Muscle of leg (tissue), 11 donors: ENCODE measurements around the gene CCDC158. TPM values are rescaled to one million over a fixed set of nuclear protein-coding genes. Genes with fewer than 3 reads are reported as not detected.
A peak's percentile ranks its signal among the peaks of the same experiment; 100 is the strongest.
"Not testable (repeated sequence)": the region's sequence is repeated elsewhere in the genome, so short reads cannot be mapped to it uniquely, and the experiment has no call there.

Experiments used
- DNase-seq: peaks from one replicate; pipeline ENCODE4 v3.0.0; 2013
- H3K27ac ChIP-seq: one replicate; pipeline ENCODE4 v1.5.1; 2013; ENCODE audit warnings: mild to moderate bottlenecking, low read length, control low read depth
- H3K27me3 ChIP-seq: one replicate; pipeline ENCODE4 v1.6.1; 2013; ENCODE audit warnings: low read length; ENCODE audit not compliant: control insufficient read depth, insufficient read depth
- H3K36me3 ChIP-seq: one replicate; pipeline ENCODE4 v1.6.1; 2013; ENCODE audit warnings: low read length; ENCODE audit not compliant: control insufficient read depth, insufficient read depth
- H3K4me1 ChIP-seq: one replicate; pipeline ENCODE4 v1.6.1; 2013; ENCODE audit warnings: low read length; ENCODE audit not compliant: control insufficient read depth, insufficient read depth
- H3K4me3 ChIP-seq: one replicate; pipeline ENCODE4 v1.5.1; 2013; ENCODE audit warnings: low read length, control low read depth
- H3K9me3 ChIP-seq: replicated peaks from 2 replicates; pipeline ENCODE4 v1.6.1; 2013; ENCODE audit warnings: low read depth, low read length; ENCODE audit not compliant: control insufficient read depth
- WGBS: methylation state at CpG from one replicate; pipeline ENCODE4 v1.1.5; 2013; ENCODE audit warnings: missing lambda C conversion rate; ENCODE audit not compliant: insufficient coverage; 5-methylcytosine and 5-hydroxymethylcytosine counted together
- polyA plus RNA-seq, 8 donors: library from polyadenylated mRNA; unstranded; fragments of 120-200 nt; gene quantifications; one replicate each; pipeline versions ENCODE4 v1.2.1 to v1.2.3, GENCODE V29; 2013; ENCODE audit warnings: inconsistent platforms in 1 of 8, low replicate concordance in 1 of 8; ENCODE audit not compliant: insufficient read length in 8 of 8, insufficient read depth in 1 of 8
- total RNA-seq: library from RNA; stranded (reverse); fragments of 120-200 nt; gene quantifications from one replicate; pipeline ENCODE4 v1.2.4, GENCODE V29; 2013

CCDC158 gene
- total and polyA plus RNA-seq, 9 donors: 0.18 to 1.5 (median 0.64) TPM

- 17% methylated on average over 3 of the region's 9 CpGs for WGBS
- Histone ChIP-seq H3K36me3 (no peaks in the 10 kb centered on the region), H3K27ac (peak within 1 kb of the TSS; percentile 47), H3K4me1 (peaks cover 4% of the 10 kb centered on the region), H3K9me3 (peaks cover 2% of the 10 kb centered on the region), H3K27me3 (no peaks in the 10 kb centered on the region), H3K4me3 (peak within 1 kb of the TSS; percentile 21)
- peak; percentile 35 for DNase-seq
Measured at GRCh38 chr4:76434901-76435527, 14.1 kb upstream of the CCDC158 start, which contains the start of gene SHROOM3. Gene SHROOM3 (plus strand): TSS chr4:76435229. CDS start chr4:76436053, 824 bp downstream.

GRCh38 chr4:76430519-76431388 is 9.8 kb upstream of the CCDC158 start:
- H3K27ac ChIP-seq: no peak overlapping the region
- no peaks in the 10 kb centered on the region for H3K36me3 ChIP-seq
- H3K9me3 ChIP-seq: no peaks in the 10 kb centered on the region
- DNase-seq: peak; percentile 73
- H3K4me3 ChIP-seq: no peak overlapping the region
- H3K4me1 ChIP-seq: peaks cover 2% of the 10 kb centered on the region
- no peaks in the 10 kb centered on the region for H3K27me3 ChIP-seq
- 43% methylated on average over 7 of the region's 15 CpGs for WGBS

GRCh38 chr4:76429636-76430035 is 8.7 kb upstream of the CCDC158 start:
- DNase-seq: peak; percentile 9
- WGBS: no CpG with 5 or more reads among the region's 1 CpG
- Histone ChIP-seq H3K4me1 (peaks cover 2% of the 10 kb centered on the region), H3K27me3 (no peaks in the 10 kb centered on the region), H3K27ac (no peak overlapping the region), H3K36me3 (no peaks in the 10 kb centered on the region), H3K9me3 (no peaks in the 10 kb centered on the region), H3K4me3 (no peak overlapping the region)

GRCh38 chr4:76426272-76426671 is 5.3 kb upstream of the CCDC158 start:
- Histone ChIP-seq H3K4me1 (peaks cover 4% of the 10 kb centered on the region), H3K27ac (no peak overlapping the region), H3K9me3 (no peaks in the 10 kb centered on the region), H3K4me3 (no peak overlapping the region), H3K27me3 (peaks cover 1% of the 10 kb centered on the region), H3K36me3 (no peaks in the 10 kb centered on the region)
- no peak for DNase-seq
- 64% methylated on average over 2 of the region's 2 CpGs for WGBS

GRCh38 chr4:76423159-76423558 is 2.2 kb upstream of the CCDC158 start:
- peaks cover 11% of the 10 kb centered on the region for H3K27me3 ChIP-seq
- H3K36me3 ChIP-seq, DNase-seq, H3K4me3 ChIP-seq, H3K27ac ChIP-seq, H3K9me3 ChIP-seq, H3K4me1 ChIP-seq: not testable (repeated sequence)
- WGBS: 100% methylated on average over 7 of the region's 27 CpGs

- peaks cover 8% of the 10 kb centered on the region for H3K4me1 ChIP-seq
- DNase-seq: peak; percentile 3
- H3K36me3 ChIP-seq: no peaks in the 10 kb centered on the region
- no peaks in the 10 kb centered on the region for H3K9me3 ChIP-seq
- no peak overlapping the region for H3K27ac ChIP-seq
- peak overlapping the region; percentile 39 for H3K4me3 ChIP-seq
- H3K27me3 ChIP-seq: peaks cover 11% of the 10 kb centered on the region
- WGBS: 45% methylated on average over 16 of the region's 18 CpGs
Measured at GRCh38 chr4:76420188-76420761, 666 bp downstream of the CCDC158 start.

GRCh38 chr4:76410636-76411035 is 10.3 kb downstream of the CCDC158 start:
- Histone ChIP-seq H3K36me3 (no peaks in the 10 kb centered on the region), H3K27me3 (no peaks in the 10 kb centered on the region), H3K4me3 (no peak overlapping the region), H3K9me3 (no peaks in the 10 kb centered on the region), H3K4me1 (no peaks in the 10 kb centered on the region), H3K27ac (no peak overlapping the region)
- no peak for DNase-seq
- no CpG with 5 or more reads among the region's 3 CpGs for WGBS

- no peaks in the 10 kb centered on the region for H3K9me3 ChIP-seq
- DNase-seq: no peak
- H3K4me1 ChIP-seq: no peaks in the 10 kb centered on the region
- H3K36me3 ChIP-seq: no peaks in the 10 kb centered on the region
- WGBS: no CpG with 5 or more reads among the region's 5 CpGs
- H3K27me3 ChIP-seq: no peaks in the 10 kb centered on the region
- no peak overlapping the region for H3K27ac ChIP-seq
- H3K4me3 ChIP-seq: no peak overlapping the region
Measured at GRCh38 chr4:76407440-76408119, 13.4 kb downstream of the CCDC158 start.

GRCh38 chr4:76406081-76406480 is 14.9 kb downstream of the CCDC158 start:
- no peaks in the 10 kb centered on the region for H3K9me3 ChIP-seq
- no peak overlapping the region for H3K4me3 ChIP-seq
- H3K27me3 ChIP-seq: no peaks in the 10 kb centered on the region
- no peaks in the 10 kb centered on the region for H3K36me3 ChIP-seq
- DNase-seq: no peak
- WGBS: no CpG with 5 or more reads among the region's 5 CpGs
- H3K27ac ChIP-seq: no peak overlapping the region
- no peaks in the 10 kb centered on the region for H3K4me1 ChIP-seq

- no peaks in the 10 kb centered on the region for H3K9me3 ChIP-seq
- WGBS: 84% methylated on average over 2 of the region's 3 CpGs
- DNase-seq: no peak
- no peak overlapping the region for H3K27ac ChIP-seq
- no peaks in the 10 kb centered on the region for H3K36me3 ChIP-seq
- H3K4me1 ChIP-seq: no peaks in the 10 kb centered on the region
- no peak overlapping the region for H3K4me3 ChIP-seq
- no peaks in the 10 kb centered on the region for H3K27me3 ChIP-seq
Measured at GRCh38 chr4:76401654-76402053, 19.3 kb downstream of the CCDC158 start.
